SK-N-SH (cell line): ENCODE data around the gene DNHD1. TPM values are rescaled to one million over a fixed set of nuclear protein-coding genes. Genes with fewer than 3 reads are reported as not detected.
A peak's percentile ranks its signal among the peaks of the same experiment; 100 is the strongest.

ENCODE experiments used
- CTCF ChIA-PET: fragments of 300-600, 350-600 bp; formaldehyde crosslinking; extraction: SDS; loops from one replicate; lab custom pipeline; 2021; lab: Yijun Ruan, JAX
- POLR2A ChIA-PET: fragments of 350-600 bp; sonication (Branson Sonifier 250); formaldehyde crosslinking; extraction: SDS; loops from one replicate; lab custom pipeline; 2020; ENCODE audit warnings: antibody characterized with exemption, inconsistent platforms; lab: Yijun Ruan, JAX
- DNase-seq: peaks from one replicate; pipeline ENCODE4 v3.0.0; 2012
- H2AFZ ChIP-seq: fragments of 200-600 bp; sonication (generic); 2 replicates; pipeline ENCODE4 v1.8.1; 2016; ENCODE audit warnings: antibody characterized with exemption, mild to moderate bottlenecking, low read depth
- H3F3A ChIP-seq: fragments of 200-600 bp; sonication (generic); replicated peaks from 2 replicates; pipeline ENCODE3; 2016; ENCODE audit warnings: antibody characterized with exemption, mild to moderate bottlenecking; ENCODE audit not compliant: insufficient read depth
- H3K27ac ChIP-seq, 2 experiments: fragments of 200-500 bp in 1 of 2; fragments of 200-600 bp in 1 of 2; sonication (Bioruptor generic) in 1 of 2; sonication (generic), shearing (Covaris generic) in 1 of 2; 2 replicates each; pipeline versions ENCODE4 v1.5.1 to v1.6.1; 2014 to 2016; ENCODE audit warnings: low read depth in 2 of 2, inconsistent platforms in 1 of 2, low read length in 1 of 2, mild to moderate bottlenecking in 1 of 2, mixed read lengths in 1 of 2
- H3K27me3 ChIP-seq: fragments of 200-600 bp; sonication (generic), shearing (Covaris generic); 2 replicates; pipeline ENCODE4 v1.6.1; 2016; ENCODE audit warnings: mixed run types; ENCODE audit not compliant: insufficient read depth
- H3K36me3 ChIP-seq, 2 experiments: fragments of 200-500 bp in 1 of 2; fragments of 200-600 bp in 1 of 2; sonication (Bioruptor generic) in 1 of 2; sonication (generic) in 1 of 2; replicated peaks in 1 of 2; 2 replicates each; pipeline versions ENCODE3 to v1.5.1; 2014 to 2016; ENCODE audit warnings: low read length in 1 of 2, mild to moderate bottlenecking in 1 of 2; ENCODE audit not compliant: insufficient read depth in 2 of 2, control insufficient read depth in 1 of 2
- H3K4me1 ChIP-seq, 2 experiments: fragments of 200-500 bp in 1 of 2; fragments of 200-600 bp in 1 of 2; sonication (Bioruptor generic) in 1 of 2; sonication (generic), shearing (Covaris generic) in 1 of 2; 2 replicates each; pipeline versions ENCODE4 v1.5.1 to v1.6.1; 2014 to 2016; ENCODE audit warnings: low read depth in 1 of 2, low read length in 1 of 2, mixed run types in 1 of 2; ENCODE audit not compliant: insufficient read depth in 2 of 2, control insufficient read depth in 1 of 2
- H3K4me2 ChIP-seq: fragments of 200-600 bp; sonication (generic), shearing (Covaris generic); 2 replicates; pipeline ENCODE4 v1.6.1; 2017; ENCODE audit warnings: mixed run types
- H3K4me3 ChIP-seq, 2 experiments: fragments of 200-500 bp in 1 of 2; fragments of 200-600 bp in 1 of 2; sonication (Bioruptor generic) in 1 of 2; sonication (generic), shearing (Covaris generic) in 1 of 2; 2 replicates each; pipeline versions ENCODE4 v1.5.1 to v1.8.1; 2014 to 2016; ENCODE audit warnings: low read depth in 2 of 2, inconsistent platforms in 1 of 2, low read length in 1 of 2, mild to moderate bottlenecking in 1 of 2, mixed read lengths in 1 of 2, moderate library complexity in 1 of 2
- H3K79me2 ChIP-seq: fragments of 200-600 bp; sonication (generic); 2 replicates; pipeline ENCODE4 v1.8.1; 2017; ENCODE audit warnings: mild to moderate bottlenecking; ENCODE audit not compliant: insufficient read depth
- H3K9ac ChIP-seq: fragments of 200-600 bp; sonication (generic); 2 replicates; pipeline ENCODE4 v1.6.1; 2017; ENCODE audit warnings: mixed run types
- H3K9me2 ChIP-seq: fragments of 200-600 bp; sonication (generic); 2 replicates; pipeline ENCODE4 v1.6.1; 2017; ENCODE audit warnings: mixed run types
- H3K9me3 ChIP-seq: fragments of 200-600 bp; sonication (generic); 2 replicates; pipeline ENCODE4 v1.6.1; 2017; ENCODE audit warnings: mixed run types, mild to moderate bottlenecking, moderate library complexity
- H4K20me1 ChIP-seq: fragments of 200-600 bp; sonication (generic); 2 replicates; pipeline ENCODE4 v1.6.1; 2017; ENCODE audit warnings: mild to moderate bottlenecking, mixed run types; ENCODE audit not compliant: insufficient read depth
- EP300 ChIP-seq, 2 experiments: IDR thresholded peaks; 2 replicates each; pipeline versions ENCODE4 v1.4.0 to v1.6.1; 2012; ENCODE audit warnings: borderline replicate concordance in 1 of 2, low read depth in 1 of 2, low read length in 1 of 2
- FOSL2 ChIP-seq: IDR thresholded peaks from 2 replicates; pipeline ENCODE4 v1.4.0; 2012; ENCODE audit warnings: low read depth, mild to moderate bottlenecking, moderate library complexity, borderline replicate concordance
- GABPA ChIP-seq: IDR thresholded peaks from 2 replicates; pipeline ENCODE4 v1.4.0; 2012; ENCODE audit warnings: low read depth, mild to moderate bottlenecking
- JUND ChIP-seq: IDR thresholded peaks from 2 replicates; pipeline ENCODE4 v1.4.0; 2012
- MXI1 ChIP-seq: IDR thresholded peaks from 2 replicates; pipeline ENCODE4 v1.6.1; 2012; ENCODE audit warnings: mild to moderate bottlenecking, low read depth, low read length, improper control_type of control experiment
- NRF1 ChIP-seq: IDR thresholded peaks from 2 replicates; pipeline ENCODE4 v1.6.1; 2012; ENCODE audit warnings: low read depth, mild to moderate bottlenecking, low read length
- POLR2AphosphoS5 ChIP-seq: IDR thresholded peaks from 2 replicates; pipeline ENCODE4 v1.6.1; 2012; ENCODE audit warnings: low read depth, low read length
- SIN3A ChIP-seq: IDR thresholded peaks from 2 replicates; pipeline ENCODE4 v1.6.1; 2012; ENCODE audit warnings: low read depth, mild to moderate bottlenecking, low read length, moderate library complexity, borderline replicate concordance
- WGBS: methylation state at CpG from one replicate; pipeline ENCODE4 v1.1.6; 2017; ENCODE audit warnings: low lambda C conversion rate; 5-methylcytosine and 5-hydroxymethylcytosine counted together
- polyA plus RNA-seq, 3 experiments: library from polyadenylated mRNA; depleted of rRNA; stranded (reverse); fragments of >200 nt; gene quantifications; 2 replicates each; pipeline ENCODE4 v1.2.3, GENCODE V29; 2012
- TF ChIP-seq, protein P1 (sequence below): fragments of 150-350 bp; IDR thresholded peaks from 2 replicates; pipeline ENCODE4 v1.6.1; 2016; ENCODE audit warnings: mild to moderate bottlenecking, low read depth, low read length
- TF ChIP-seq, protein P2 (sequence below): IDR thresholded peaks from 2 replicates; pipeline ENCODE4 v1.4.0; 2012; ENCODE audit warnings: low read depth
- TF ChIP-seq, protein P3 (sequence below): fragments of 150-350 bp; IDR thresholded peaks from 2 replicates; pipeline ENCODE4 v1.6.1; 2017; ENCODE audit warnings: antibody characterized with exemption, low read length, low read depth, borderline replicate concordance
- TF ChIP-seq, protein P4 (sequence below): IDR thresholded peaks from 2 replicates; pipeline ENCODE4 v1.6.1; 2012; ENCODE audit warnings: mild to moderate bottlenecking, low read depth, low read length, moderate library complexity
- TF ChIP-seq, protein P5 (sequence below): IDR thresholded peaks from 2 replicates; pipeline ENCODE4 v1.4.0; 2012; ENCODE audit warnings: low read depth, borderline replicate concordance
- TF ChIP-seq, protein P6 (sequence below): IDR thresholded peaks from 2 replicates; pipeline ENCODE4 v1.4.0; 2012; ENCODE audit warnings: low read depth, borderline replicate concordance

Gene DNHD1
- polyA plus RNA-seq, 1 of the 3 experiments (the other 2 are of a cell fraction), result 5.3 TPM

DNA sequence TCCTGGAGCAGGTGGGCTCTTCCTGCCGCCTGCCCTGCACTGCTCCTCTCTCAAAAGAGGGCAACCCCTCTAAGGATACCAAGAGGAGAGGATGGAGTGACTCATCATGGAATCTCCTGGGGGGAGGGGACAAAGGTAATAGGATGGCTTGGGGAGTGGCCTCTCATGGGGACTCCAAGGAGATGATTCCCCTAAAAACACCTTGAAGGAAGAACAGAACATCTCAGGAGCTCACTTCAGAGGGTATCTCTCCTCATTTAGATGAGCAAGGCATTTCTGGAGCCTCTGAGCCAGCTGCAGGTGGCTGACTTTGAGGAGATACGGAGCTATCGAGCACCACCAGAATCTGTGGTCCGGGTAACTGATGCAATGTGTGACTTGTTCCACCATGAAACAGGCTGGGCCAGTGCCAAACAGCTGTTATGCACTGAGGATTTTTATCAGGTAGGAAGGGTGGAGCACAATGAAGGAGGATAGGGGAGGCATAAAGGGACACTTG is 66.1 kb downstream of the DNHD1 start:
- WGBS, result 90% methylated on average over 4 of the region's 4 CpGs
- TF ChIP-seq SIN3A (no peak), FOSL2 (peak; percentile 11; the same call in 1 of the 2 replicates)
- H3K27me3 ChIP-seq, result no peaks in the 10 kb centered on the region
- no peak overlapping the region for H3K9ac ChIP-seq
- POLR2A ChIA-PET, result no interaction called here
- no peaks in the 10 kb centered on the region for H4K20me1 ChIP-seq
- no peak overlapping the region for H3K4me3 ChIP-seq
- H3K4me1 ChIP-seq, result no peaks in the 10 kb centered on the region
- no peak overlapping the region for H3K4me2 ChIP-seq
- H3F3A ChIP-seq, result no peaks in the 10 kb centered on the region
- H3K79me2 ChIP-seq, result no peaks in the 10 kb centered on the region
- H3K36me3 ChIP-seq, result no peaks in the 10 kb centered on the region
- H3K9me2 ChIP-seq, result no peaks in the 10 kb centered on the region
- H3K27ac ChIP-seq, result no peak overlapping the region
- H3K9me3 ChIP-seq, result no peaks in the 10 kb centered on the region
- CTCF ChIA-PET, result interaction anchor here (0.8 to 1.6 kb wide), 3 partner anchors 15 to 32 kb away, joined by 3 to 6 read pairs (median 4); no protein-coding TSS in a partner anchor
- no peak for DNase-seq
- H2AFZ ChIP-seq, result no peak overlapping the region

DNA sequence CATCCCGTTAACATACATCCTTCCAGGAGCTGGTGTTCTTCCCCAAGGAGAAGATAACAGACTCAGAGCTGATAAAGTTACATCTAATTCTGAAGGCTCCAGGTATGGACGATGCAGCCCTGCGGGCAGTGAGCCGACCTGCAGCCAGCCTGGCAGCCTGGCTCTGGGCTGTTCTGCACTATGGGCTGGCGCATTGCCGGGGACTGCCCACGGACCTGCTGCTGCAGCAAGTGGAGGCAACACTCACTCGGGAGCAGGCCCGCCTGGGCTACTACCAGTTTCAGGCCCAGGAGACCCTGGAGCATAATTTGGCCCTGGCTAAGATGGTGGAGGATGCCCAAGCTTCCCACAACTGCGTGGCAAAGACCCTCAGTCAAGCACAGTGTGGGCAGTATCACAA is 66.6 kb downstream of the DNHD1 start:
- WGBS, result 70% methylated on average over 2 of the region's 10 CpGs
- no peak overlapping the region for H3K9ac ChIP-seq
- TF ChIP-seq, protein P1, sequence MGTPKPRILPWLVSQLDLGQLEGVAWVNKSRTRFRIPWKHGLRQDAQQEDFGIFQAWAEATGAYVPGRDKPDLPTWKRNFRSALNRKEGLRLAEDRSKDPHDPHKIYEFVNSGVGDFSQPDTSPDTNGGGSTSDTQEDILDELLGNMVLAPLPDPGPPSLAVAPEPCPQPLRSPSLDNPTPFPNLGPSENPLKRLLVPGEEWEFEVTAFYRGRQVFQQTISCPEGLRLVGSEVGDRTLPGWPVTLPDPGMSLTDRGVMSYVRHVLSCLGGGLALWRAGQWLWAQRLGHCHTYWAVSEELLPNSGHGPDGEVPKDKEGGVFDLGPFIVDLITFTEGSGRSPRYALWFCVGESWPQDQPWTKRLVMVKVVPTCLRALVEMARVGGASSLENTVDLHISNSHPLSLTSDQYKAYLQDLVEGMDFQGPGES, result no peak
- TF ChIP-seq EP300 (IDR thresholded peaks at IDR 0.05; ENCODE audit: borderline replicate concordance in 1 of 2, low read depth in 1 of 2, low read length in 1 of 2) (no peak), NRF1 (no peak), JUND (no peak), MXI1 (no peak), GABPA (no peak), POLR2AphosphoS5 (no peak)
- TF ChIP-seq, protein P2, sequence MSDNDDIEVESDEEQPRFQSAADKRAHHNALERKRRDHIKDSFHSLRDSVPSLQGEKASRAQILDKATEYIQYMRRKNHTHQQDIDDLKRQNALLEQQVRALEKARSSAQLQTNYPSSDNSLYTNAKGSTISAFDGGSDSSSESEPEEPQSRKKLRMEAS, result no peak
- TF ChIP-seq, protein P3, sequence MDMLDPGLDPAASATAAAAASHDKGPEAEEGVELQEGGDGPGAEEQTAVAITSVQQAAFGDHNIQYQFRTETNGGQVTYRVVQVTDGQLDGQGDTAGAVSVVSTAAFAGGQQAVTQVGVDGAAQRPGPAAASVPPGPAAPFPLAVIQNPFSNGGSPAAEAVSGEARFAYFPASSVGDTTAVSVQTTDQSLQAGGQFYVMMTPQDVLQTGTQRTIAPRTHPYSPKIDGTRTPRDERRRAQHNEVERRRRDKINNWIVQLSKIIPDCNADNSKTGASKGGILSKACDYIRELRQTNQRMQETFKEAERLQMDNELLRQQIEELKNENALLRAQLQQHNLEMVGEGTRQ, result no peak
- TF ChIP-seq, protein P4, sequence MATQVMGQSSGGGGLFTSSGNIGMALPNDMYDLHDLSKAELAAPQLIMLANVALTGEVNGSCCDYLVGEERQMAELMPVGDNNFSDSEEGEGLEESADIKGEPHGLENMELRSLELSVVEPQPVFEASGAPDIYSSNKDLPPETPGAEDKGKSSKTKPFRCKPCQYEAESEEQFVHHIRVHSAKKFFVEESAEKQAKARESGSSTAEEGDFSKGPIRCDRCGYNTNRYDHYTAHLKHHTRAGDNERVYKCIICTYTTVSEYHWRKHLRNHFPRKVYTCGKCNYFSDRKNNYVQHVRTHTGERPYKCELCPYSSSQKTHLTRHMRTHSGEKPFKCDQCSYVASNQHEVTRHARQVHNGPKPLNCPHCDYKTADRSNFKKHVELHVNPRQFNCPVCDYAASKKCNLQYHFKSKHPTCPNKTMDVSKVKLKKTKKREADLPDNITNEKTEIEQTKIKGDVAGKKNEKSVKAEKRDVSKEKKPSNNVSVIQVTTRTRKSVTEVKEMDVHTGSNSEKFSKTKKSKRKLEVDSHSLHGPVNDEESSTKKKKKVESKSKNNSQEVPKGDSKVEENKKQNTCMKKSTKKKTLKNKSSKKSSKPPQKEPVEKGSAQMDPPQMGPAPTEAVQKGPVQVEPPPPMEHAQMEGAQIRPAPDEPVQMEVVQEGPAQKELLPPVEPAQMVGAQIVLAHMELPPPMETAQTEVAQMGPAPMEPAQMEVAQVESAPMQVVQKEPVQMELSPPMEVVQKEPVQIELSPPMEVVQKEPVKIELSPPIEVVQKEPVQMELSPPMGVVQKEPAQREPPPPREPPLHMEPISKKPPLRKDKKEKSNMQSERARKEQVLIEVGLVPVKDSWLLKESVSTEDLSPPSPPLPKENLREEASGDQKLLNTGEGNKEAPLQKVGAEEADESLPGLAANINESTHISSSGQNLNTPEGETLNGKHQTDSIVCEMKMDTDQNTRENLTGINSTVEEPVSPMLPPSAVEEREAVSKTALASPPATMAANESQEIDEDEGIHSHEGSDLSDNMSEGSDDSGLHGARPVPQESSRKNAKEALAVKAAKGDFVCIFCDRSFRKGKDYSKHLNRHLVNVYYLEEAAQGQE, result no peak
- TF ChIP-seq, protein P5, sequence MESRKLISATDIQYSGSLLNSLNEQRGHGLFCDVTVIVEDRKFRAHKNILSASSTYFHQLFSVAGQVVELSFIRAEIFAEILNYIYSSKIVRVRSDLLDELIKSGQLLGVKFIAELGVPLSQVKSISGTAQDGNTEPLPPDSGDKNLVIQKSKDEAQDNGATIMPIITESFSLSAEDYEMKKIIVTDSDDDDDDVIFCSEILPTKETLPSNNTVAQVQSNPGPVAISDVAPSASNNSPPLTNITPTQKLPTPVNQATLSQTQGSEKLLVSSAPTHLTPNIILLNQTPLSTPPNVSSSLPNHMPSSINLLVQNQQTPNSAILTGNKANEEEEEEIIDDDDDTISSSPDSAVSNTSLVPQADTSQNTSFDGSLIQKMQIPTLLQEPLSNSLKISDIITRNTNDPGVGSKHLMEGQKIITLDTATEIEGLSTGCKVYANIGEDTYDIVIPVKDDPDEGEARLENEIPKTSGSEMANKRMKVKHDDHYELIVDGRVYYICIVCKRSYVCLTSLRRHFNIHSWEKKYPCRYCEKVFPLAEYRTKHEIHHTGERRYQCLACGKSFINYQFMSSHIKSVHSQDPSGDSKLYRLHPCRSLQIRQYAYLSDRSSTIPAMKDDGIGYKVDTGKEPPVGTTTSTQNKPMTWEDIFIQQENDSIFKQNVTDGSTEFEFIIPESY, result no peak
- TF ChIP-seq, protein P6, sequence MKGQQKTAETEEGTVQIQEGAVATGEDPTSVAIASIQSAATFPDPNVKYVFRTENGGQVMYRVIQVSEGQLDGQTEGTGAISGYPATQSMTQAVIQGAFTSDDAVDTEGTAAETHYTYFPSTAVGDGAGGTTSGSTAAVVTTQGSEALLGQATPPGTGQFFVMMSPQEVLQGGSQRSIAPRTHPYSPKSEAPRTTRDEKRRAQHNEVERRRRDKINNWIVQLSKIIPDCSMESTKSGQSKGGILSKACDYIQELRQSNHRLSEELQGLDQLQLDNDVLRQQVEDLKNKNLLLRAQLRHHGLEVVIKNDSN, result no peak
- DNase-seq, result no peak
- H3K36me3 ChIP-seq, result no peaks in the 10 kb centered on the region
- H3K9me3 ChIP-seq, result no peaks in the 10 kb centered on the region
- no peaks in the 10 kb centered on the region for H3F3A ChIP-seq
- H3K4me2 ChIP-seq, result no peak overlapping the region
- H3K9me2 ChIP-seq, result no peaks in the 10 kb centered on the region
- H3K79me2 ChIP-seq, result no peaks in the 10 kb centered on the region
- H3K4me1 ChIP-seq, result peaks cover 2 to 3% of the 10 kb centered on the region in 2 experiments; a peak in 3 of 4 replicates
- no peak overlapping the region for H3K4me3 ChIP-seq
- no peaks in the 10 kb centered on the region for H3K27me3 ChIP-seq
- no peak overlapping the region for H3K27ac ChIP-seq
- ChIA-PET CTCF (interaction anchor here (1.1 to 1.6 kb wide), 2 partner anchors 20 to 32 kb away, joined by 4 to 6 read pairs; no protein-coding TSS in a partner anchor), POLR2A (no interaction called here)
- no peak overlapping the region for H2AFZ ChIP-seq
- H4K20me1 ChIP-seq, result no peaks in the 10 kb centered on the region
